ENCODE measurements around the gene KPNA6.
A peak's percentile ranks its signal among the peaks of the same experiment; 100 is the strongest.

The KPNA6 gene

GRCh38 chr1:32201011-32201855 is 93.4 kb downstream of the KPNA6 start:
- no peak for TF ChIP-seq CTCF (IDR thresholded peaks at IDR 0.05)

- TF ChIP-seq CTCF (IDR thresholded peaks at IDR 0.05) = no peak
These were observed 97.1 kb downstream of the KPNA6 start for GRCh38 chr1:32204943-32205361.

GRCh38 chr1:32205401-32206370 is 97.8 kb downstream of the KPNA6 start, which contains the start of gene IQCC:
IQCC (plus strand) TSS chr1:32205671; CDS start chr1:32205682, 11 bp downstream.
- TF ChIP-seq CTCF (IDR thresholded peaks at IDR 0.05) = no peak

- TF ChIP-seq CTCF (IDR thresholded peaks at IDR 0.05) = no peak
These were observed 100.6 kb downstream of the KPNA6 start for GRCh38 chr1:32208469-32208868.

- no peak for TF ChIP-seq CTCF (IDR thresholded peaks at IDR 0.05)
These were observed 101.1 kb downstream of the KPNA6 start, which contains the start of gene DCDC2B for GRCh38 chr1:32208891-32209328. DCDC2B (plus strand) TSS chr1:32209089; CDS start chr1:32209094, 5 bp downstream.

- TF ChIP-seq CTCF (IDR thresholded peaks at IDR 0.05) = peak; percentile 87
These were observed 108.0 kb downstream of the KPNA6 start for GRCh38 chr1:32215629-32216480.

Data from LNCAP (cell line).